GM12892 (cell line): ENCODE data around the gene FEZ2.

ENCODE experiments used
- POLR2A ChIP-seq: IDR thresholded peaks from 2 replicates; pipeline ENCODE4 v1.6.1; 2011; ENCODE audit warnings: low read depth, low read length, control low read depth
- POLR2AphosphoS5 ChIP-seq: IDR thresholded peaks from 2 replicates; pipeline ENCODE4 v1.6.1; 2011; ENCODE audit warnings: low read depth, low read length, control low read depth
- TAF1 ChIP-seq: IDR thresholded peaks from 2 replicates; pipeline ENCODE4 v1.6.1; 2011; ENCODE audit warnings: low read depth, mild to moderate bottlenecking, control low read depth, low read length, borderline replicate concordance

- TF ChIP-seq POLR2AphosphoS5 (no peak), TAF1 (no peak), POLR2A (no peak)
Measured at GRCh38 chr2:36540986-36541754, 56.8 kb downstream of the FEZ2 start.
